Activated CD8-positive, alpha-beta memory T cell treated with anti-CD3 and anti-CD28 coated beads, Interleukin-2, amount 50 U/mL, for 4 hours (primary cell): Measurements from ENCODE around the gene DENND2A.
"Not testable (repeated sequence)": the region's sequence is repeated elsewhere in the genome, so short reads cannot be mapped to it uniquely, and the experiment has no call there.

Experiments used
- DNase-seq: peaks from one replicate; pipeline ENCODE4 v3.0.0-alpha.2; 2020

The DENND2A gene

DNA sequence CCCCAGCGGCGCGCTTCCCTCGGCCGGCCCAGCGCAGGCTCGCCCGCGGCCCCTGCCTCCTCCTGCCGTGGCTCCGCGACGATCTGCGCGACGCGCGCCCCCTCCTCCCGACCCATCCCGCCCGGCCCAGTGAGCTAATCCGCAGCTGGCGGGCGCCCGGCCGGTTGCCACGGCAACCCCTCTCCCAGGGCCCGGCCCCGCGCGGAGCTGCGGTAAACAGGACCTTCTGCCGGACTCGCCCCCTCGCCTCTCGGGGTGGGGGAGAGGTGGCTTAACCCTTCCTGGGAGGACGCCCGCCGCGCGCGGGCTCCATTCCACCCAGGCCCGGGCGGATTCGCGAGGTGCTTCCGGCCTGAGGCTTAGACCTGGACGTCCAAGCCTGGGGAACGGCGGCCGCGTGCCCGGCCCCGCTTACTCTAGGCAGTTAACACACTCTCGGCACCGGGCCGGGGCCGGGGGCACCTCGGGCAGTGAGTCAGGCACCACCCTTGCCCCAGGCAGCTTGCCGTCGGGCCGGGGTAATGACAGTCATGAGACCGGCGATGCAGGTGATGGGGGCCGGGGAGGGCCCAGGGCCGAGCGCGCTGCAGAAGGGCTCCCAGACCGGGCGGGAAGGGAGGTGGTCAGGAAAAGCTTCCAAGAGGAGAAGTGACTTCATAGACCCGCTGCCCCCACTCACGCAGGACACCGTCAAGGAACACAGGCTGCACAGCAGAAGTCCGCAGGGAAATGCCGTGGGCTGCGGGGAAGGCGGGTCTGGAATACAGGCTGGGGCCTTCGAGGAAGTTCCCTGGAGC lies at the start of gene DENND2A:
Gene DENND2A (minus strand): TSS at position 87 of the 797 bp plus-strand sequence. CDS start 38,416 bp downstream, outside the sequence.
- DNase-seq: no peak

- no peak for DNase-seq
Observed at GRCh38 chr7:140689199-140690152, 48.9 kb upstream of the DENND2A start.

GRCh38 chr7:140688341-140688740 lies 47.7 kb upstream of the DENND2A start:
- DNase-seq: no peak

DNA sequence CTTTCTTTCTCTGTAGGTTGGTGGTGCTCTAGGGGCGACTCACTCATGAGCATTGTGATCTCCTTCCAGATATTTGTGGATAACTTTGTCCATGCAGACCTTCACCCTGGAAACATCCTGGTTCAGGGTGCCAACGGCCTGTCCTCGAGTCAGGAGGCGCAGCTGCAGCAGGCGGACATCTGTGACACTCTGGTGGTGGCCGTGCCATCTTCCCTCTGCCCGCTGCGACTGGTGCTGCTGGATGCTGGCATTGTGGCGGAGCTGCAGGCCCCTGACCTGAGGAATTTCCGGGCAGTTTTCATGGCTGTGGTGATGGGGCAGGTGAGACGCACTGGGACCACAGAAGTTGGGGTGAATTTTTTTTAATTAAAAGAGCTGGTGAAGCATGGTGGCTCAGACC lies 46.3 kb upstream of the DENND2A start:
- no peak for DNase-seq

- DNase-seq: no peak
Observed at GRCh38 chr7:140685407-140686087, 44.9 kb upstream of the DENND2A start.

GRCh38 chr7:140684066-140684950 lies 43.7 kb upstream of the DENND2A start:
- DNase-seq: no peak

- no peak for DNase-seq
Observed at GRCh38 chr7:140683657-140684056, 43.0 kb upstream of the DENND2A start.

- DNase-seq: no peak
Observed at GRCh38 chr7:140681766-140682165, 41.2 kb upstream of the DENND2A start.

DNA sequence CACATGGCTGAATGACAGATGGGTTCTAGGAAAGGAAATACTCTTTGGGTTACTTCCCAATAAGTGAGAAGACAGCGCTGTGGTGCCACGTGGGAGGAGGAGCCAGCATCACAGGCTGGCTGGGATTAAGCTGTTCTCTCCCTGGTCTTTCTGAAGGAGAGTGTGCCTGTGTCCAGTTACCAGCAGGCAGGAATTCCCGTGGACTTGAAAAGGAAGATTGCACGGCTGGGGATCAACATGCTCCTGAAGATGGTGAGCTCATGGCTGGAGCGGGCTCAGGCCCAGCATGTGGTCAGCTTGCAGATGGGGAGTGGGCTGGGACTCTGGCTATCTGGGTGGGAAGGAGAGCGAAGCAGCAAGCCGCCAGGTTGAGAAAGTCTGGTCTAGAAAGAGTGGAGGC lies 40.3 kb upstream of the DENND2A start:
- no peak for DNase-seq

DNA sequence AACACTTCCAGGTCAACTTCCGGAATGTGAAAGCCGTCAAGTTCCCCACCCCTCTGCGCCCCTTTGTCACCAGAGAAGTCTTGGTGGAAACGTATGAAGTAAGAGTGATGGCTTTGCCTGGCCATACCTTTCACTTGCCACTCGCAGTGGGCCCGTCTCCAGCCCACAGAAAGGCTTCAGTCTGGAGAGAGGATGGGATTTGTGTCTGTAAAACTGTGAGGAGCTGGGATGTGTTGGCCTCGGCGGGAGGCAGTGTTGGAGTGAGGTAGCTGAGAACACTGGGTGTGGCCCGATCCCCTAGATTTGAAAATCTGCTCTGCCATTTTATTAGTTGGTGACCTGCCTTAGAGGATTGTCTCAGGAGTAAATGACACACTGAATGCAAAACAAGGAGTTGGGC lies 38.6 kb upstream of the DENND2A start:
- DNase-seq: no peak

DNA sequence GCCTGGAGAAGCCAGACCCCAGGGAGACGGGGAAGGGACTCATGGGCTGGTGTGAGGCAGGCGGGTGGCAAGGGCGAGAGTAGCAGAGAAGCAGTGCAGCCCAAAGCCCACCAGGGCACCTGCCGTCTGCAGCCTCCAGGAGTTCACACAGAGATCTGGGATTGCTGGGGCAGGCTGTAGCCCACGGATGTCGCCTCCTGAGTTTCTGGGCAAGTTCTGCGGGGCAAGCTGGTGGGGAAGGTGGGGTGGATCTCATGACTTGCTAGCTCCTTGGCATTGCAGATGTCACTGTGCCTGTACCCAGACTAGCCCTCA lies 38.2 kb upstream of the DENND2A start:
- DNase-seq: no peak

DNA sequence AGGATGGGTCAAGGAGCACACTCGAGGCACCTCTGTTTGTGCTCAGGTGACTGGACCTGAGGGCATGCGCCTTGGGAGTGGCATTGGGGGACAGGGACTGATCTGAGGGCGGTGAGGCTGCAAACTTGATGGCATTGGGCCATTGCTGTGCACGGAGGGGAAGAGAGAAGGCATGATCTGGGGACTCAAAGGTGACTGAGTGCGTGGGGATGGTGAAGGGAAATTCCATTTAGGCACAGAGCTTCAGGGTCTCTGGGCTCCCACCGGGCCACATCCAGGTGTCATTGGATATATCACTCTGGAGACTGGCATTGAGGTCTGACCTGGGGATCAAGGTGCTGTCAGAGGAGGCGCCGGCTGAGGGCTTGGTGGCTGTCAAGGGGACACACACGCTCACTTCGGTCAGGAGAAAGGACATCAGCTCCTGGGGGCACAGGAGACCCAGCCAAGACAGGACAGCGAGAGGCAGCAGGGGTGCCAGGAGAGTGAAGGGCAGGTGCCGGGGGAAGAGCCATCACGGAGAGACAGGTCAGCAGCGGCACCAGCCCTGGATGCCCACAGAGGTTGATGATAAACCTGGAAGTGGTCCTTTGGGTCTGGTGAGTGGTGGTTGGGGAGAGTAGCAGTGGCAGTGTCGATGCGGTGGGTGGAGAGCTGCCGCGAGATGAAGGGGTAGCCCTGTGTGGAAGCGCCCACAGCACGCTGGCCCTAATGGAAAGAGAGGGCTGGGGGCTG lies 37.6 kb upstream of the DENND2A start:
- no peak for DNase-seq

- no peak for DNase-seq
Observed at GRCh38 chr7:140677496-140677895, 36.9 kb upstream of the DENND2A start.

DNA sequence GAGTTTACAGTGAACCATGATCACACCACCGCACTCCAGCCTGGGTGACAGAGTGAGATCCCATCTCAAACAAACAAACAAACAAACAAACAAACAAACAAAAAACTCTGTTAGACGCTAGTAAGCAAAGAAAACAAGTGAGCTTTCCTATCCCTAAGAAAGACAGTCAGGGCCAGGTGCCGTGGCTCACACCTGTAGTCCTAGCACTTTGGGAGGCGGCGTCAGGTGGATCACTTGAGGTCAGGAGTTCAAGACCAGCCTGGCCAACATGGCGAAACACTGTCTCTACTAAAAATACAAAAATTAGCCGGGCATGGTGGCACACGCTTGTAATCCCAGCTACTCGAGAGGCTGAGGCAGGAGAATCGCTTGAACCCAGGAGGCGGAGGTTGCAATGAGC lies 36.3 kb upstream of the DENND2A start:
- DNase-seq: not testable (repeated sequence)

GRCh38 chr7:140676306-140676705 lies 35.7 kb upstream of the DENND2A start:
- DNase-seq: no peak

DNA sequence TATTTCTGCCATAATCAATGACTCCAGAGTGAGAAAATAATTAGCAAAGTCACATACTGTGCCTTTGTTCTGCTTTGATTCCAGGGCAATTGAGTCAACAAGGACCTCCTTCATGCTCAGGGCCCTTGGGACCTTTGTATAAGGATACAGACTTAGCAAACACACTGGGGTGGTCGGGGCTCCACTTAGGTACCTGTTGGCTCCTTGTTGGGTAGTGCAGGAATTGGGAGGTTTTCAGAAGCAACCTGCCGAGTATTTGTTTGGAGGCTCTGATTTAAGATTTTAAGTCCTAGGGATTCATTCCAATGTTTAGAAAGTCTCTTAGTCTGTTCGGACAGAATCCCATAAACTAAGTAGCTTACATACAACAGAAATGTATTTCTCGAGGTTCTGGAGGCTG lies 35.1 kb upstream of the DENND2A start:
- DNase-seq: no peak

GRCh38 chr7:140674899-140675701 lies 34.5 kb upstream of the DENND2A start:
- no peak for DNase-seq

GRCh38 chr7:140674356-140674800 lies 33.8 kb upstream of the DENND2A start:
- no peak for DNase-seq

- no peak for DNase-seq
Observed at GRCh38 chr7:140673774-140674155, 33.2 kb upstream of the DENND2A start.

DNA sequence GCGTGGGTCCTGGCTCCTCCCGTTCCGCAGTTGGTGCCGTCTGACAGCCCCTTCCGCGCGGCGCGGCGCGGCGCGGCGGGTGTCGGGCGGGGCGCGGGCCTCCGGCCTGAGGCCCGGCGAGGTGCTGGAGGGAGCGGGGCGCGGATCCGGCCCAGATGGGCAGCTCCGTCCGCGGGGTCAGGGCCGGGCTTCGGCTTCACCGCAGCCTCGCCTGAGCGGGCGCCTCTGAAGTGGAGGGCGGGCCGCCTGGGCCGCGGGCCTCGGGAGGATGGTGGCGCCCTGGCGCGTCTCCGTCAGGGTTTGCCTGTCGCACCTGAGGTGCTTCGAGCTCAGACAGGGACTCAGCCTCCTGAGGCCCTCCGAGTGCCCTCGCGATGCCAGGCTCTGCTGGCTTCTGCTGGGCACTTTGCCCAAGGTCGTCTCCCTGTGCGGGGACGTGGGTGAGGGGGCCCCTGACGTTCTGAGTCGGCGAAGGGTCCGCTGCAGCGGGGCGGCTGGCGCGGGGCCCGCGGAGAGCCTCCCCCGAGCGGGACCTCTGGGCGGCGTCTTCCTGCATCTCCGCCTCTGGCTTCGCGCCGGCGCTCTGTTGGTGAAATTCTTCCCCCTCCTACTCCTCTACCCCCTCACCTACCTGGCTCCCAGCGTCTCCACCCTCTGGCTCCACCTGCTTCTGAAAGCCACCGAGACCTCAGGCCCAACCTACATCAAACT lies 32.6 kb upstream of the DENND2A start:
- peak; percentile 61 for DNase-seq
